HEK293 (cell line): ENCODE measurements around the gene ZFPL1.

Experiments
- HOXC10 ChIP-seq: sonication (generic); formaldehyde crosslinking; IDR thresholded peaks from 2 replicates; pipeline ENCODE4 v1.8.1; 2023; ENCODE audit warnings: mild to moderate bottlenecking, missing genetic modification reagents
- KLF16 ChIP-seq: fragments of 450-650 bp; formaldehyde crosslinking; IDR thresholded peaks from 2 replicates; pipeline ENCODE4 v1.5.1; 2017; ENCODE audit warnings: missing biosample characterization, missing genetic modification characterization
- PRDM10 ChIP-seq: fragments of 450-650 bp; formaldehyde crosslinking; IDR thresholded peaks from 2 replicates; pipeline ENCODE4 v1.5.1; 2016; ENCODE audit warnings: missing biosample characterization, missing genetic modification characterization
- SP7 ChIP-seq: fragments of 450-650 bp; formaldehyde crosslinking; IDR thresholded peaks from 2 replicates; pipeline ENCODE4 v1.5.1; 2016; ENCODE audit warnings: missing biosample characterization, missing genetic modification characterization
- ZBTB20 ChIP-seq: fragments of 450-650 bp; formaldehyde crosslinking; IDR thresholded peaks from 2 replicates; pipeline ENCODE4 v1.5.1; 2016; ENCODE audit warnings: missing biosample characterization, missing genetic modification characterization
- ZBTB44 ChIP-seq: fragments of 450-650 bp; IDR thresholded peaks from 2 replicates; pipeline ENCODE4 v1.5.1; 2018; ENCODE audit warnings: missing biosample characterization, mild to moderate bottlenecking, missing genetic modification characterization
- ZBTB7A ChIP-seq: fragments of 450-650 bp; formaldehyde crosslinking; IDR thresholded peaks from 2 replicates; pipeline ENCODE4 v1.5.1; 2016; ENCODE audit warnings: low read depth, missing biosample characterization, missing genetic modification characterization
- ZNF274 ChIP-seq, 2 experiments: fragments of 200-500 bp in 1 of 2; fragments of 450-650 bp in 1 of 2; sonication (Bioruptor generic) in 1 of 2; formaldehyde crosslinking in 1 of 2; IDR thresholded peaks; 2 replicates each; pipeline versions ENCODE4 v1.5.1 to v1.6.1; 2014 to 2016; ENCODE audit warnings: borderline replicate concordance in 1 of 2, inconsistent platforms in 1 of 2, low read length in 1 of 2, missing biosample characterization in 1 of 2, missing genetic modification characterization in 1 of 2
- ZNF426 ChIP-seq: fragments of 450-650 bp; formaldehyde crosslinking; IDR thresholded peaks from 2 replicates; pipeline ENCODE4 v1.5.1; 2017; ENCODE audit warnings: missing biosample characterization, missing genetic modification characterization, mild to moderate bottlenecking, inconsistent platforms, moderate library complexity
- ZNF776 ChIP-seq: fragments of 450-650 bp; formaldehyde crosslinking; IDR thresholded peaks from 2 replicates; pipeline ENCODE4 v1.5.0; 2017; ENCODE audit warnings: missing biosample characterization, missing genetic modification characterization, borderline replicate concordance
- TF ChIP-seq, protein P1 (sequence below): fragments of 450-650 bp; formaldehyde crosslinking; IDR thresholded peaks from 2 replicates; pipeline ENCODE4 v1.5.1; 2016; ENCODE audit warnings: missing biosample characterization, missing genetic modification characterization

GRCh38 chr11:65130631-65131416 lies 46.8 kb downstream of the ZFPL1 start:
- TF ChIP-seq ZNF274 (IDR thresholded peaks at IDR 0.05; ENCODE audit: low read length) (no peak), ZNF274 (tag by site-specific recombination; IDR thresholded peaks at IDR 0.05; ENCODE audit: borderline replicate concordance) (no peak), ZBTB44 (tag by site-specific recombination) (no peak), ZNF426 (tag by site-specific recombination) (no peak), SP7 (tag by site-specific recombination) (no peak), ZBTB7A (tag by site-specific recombination) (no peak), PRDM10 (no peak), ZNF776 (tag by site-specific recombination) (no peak), ZBTB20 (tag by site-specific recombination) (no peak), HOXC10 (no peak), KLF16 (tag by site-specific recombination) (no peak)
- TF ChIP-seq, protein P1, sequence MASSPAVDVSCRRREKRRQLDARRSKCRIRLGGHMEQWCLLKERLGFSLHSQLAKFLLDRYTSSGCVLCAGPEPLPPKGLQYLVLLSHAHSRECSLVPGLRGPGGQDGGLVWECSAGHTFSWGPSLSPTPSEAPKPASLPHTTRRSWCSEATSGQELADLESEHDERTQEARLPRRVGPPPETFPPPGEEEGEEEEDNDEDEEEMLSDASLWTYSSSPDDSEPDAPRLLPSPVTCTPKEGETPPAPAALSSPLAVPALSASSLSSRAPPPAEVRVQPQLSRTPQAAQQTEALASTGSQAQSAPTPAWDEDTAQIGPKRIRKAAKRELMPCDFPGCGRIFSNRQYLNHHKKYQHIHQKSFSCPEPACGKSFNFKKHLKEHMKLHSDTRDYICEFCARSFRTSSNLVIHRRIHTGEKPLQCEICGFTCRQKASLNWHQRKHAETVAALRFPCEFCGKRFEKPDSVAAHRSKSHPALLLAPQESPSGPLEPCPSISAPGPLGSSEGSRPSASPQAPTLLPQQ, result no peak
